ENCODE measurements around the gene FAM20A. TPM values are rescaled to one million over a fixed set of nuclear protein-coding genes. Genes with fewer than 3 reads are reported as not detected.

The FAM20A gene
- total RNA-seq, 1 donor from 2014 or later: 0.14 TPM

DNA sequence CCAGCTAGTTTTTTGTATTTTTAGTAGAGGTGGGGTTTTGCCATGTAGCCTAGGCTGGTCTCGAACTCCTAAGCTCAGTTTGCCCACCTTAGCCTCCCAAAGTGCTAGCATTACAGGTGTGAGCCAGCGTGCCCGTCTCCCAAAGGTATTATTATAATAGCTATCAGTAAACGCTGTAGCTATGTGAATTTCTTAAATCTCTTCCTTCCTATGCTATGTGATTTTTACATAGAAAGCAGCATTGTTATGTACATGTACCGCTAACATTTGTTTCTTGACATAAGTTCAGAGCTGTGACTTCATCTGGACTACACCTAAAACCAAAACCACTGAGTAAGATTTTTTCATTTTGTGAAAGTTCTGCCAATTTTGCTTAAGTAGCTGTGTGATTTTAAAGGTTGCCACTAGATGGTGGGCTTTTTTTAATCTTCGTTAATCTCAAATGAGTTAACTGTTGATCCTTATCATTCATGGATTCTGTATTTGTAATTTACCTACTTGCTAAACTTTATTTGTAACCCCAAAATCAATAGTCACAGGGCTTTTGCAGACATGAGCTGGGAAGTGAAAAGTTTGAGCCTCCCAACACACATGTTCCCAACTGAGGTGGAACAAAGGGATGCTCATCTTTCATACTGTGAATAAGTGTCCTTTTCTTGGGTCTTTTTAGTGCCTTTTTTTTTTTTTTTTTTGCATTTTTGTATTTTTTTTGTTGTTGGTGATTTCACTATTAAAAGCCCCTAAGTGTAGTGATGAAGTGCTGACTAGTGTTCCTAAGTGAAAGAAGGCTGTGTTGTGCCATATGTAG lies 67.1 kb downstream of the FAM20A start:
- Mint-ChIP-seq H3K36me3 (ENCODE audit: low read depth, unreplicated experiment) (peaks cover 4% of the 10 kb centered on the region), H3K27ac (ENCODE audit: unreplicated experiment) (no peak overlapping the region)
- H3K36me3 ChIP-seq (ENCODE audit: insufficient read depth, low read length): peaks cover 47% of the 10 kb centered on the region

DNA sequence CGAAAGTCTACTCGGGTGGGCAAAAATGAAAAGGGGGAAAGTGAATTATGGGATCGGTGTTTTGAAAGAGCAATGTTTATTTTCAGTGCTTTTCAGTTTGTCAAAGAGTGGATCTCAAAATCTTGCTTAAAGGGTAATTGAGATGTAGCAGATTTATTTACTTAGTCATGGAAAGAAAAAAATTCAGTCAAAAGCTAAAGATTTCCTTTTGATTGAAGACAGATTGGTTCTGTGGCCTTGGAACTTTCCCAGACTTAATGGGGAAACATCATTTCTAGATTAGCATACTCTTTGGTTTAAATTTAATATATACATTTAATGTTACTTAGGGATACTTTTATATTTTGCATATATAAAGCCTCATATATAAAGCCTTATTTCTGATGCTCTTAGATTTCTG lies 68.3 kb downstream of the FAM20A start:
- FAIRE-seq: no peak
- H3K27me3 Mint-ChIP-seq (ENCODE audit: low read depth, unreplicated experiment): no peaks in the 10 kb centered on the region
- Histone ChIP-seq H3K9me3 (ENCODE audit: insufficient read depth, low read depth, low read length) (no peaks in the 10 kb centered on the region), H4K20me1 (ENCODE audit: insufficient read depth, low read length) (peaks cover 39% of the 10 kb centered on the region), H2AFZ (ENCODE audit: low read depth, low read length) (no peak overlapping the region), H3K4me3 (ENCODE audit: insufficient read depth, low read depth, low read length) (no peak overlapping the region), H3K79me2 (ENCODE audit: insufficient read depth, low read length) (peaks cover 4% of the 10 kb centered on the region), H3K27me3 (ENCODE audit: insufficient read depth, low read length) (no peaks in the 10 kb centered on the region), H3K36me3 (ENCODE audit: insufficient read depth, low read length) (peaks cover 58% of the 10 kb centered on the region), H3K9ac (ENCODE audit: low read length) (no peak overlapping the region), H3K4me2 (ENCODE audit: low read length) (no peak overlapping the region), H3K4me1 (ENCODE audit: insufficient read depth, low read length) (no peaks in the 10 kb centered on the region), H3K27ac (ENCODE audit: low read depth, low read length) (no peak overlapping the region)
- no peak overlapping the region for H3K4me3 Mint-ChIP-seq (ENCODE audit: unreplicated experiment)
- no peaks in the 10 kb centered on the region for H3K4me1 Mint-ChIP-seq (ENCODE audit: low read depth, unreplicated experiment)
- H3K36me3 Mint-ChIP-seq (ENCODE audit: low read depth, unreplicated experiment): peaks cover 10% of the 10 kb centered on the region
- H3K9me3 Mint-ChIP-seq (ENCODE audit: unreplicated experiment): no peaks in the 10 kb centered on the region
- TF ChIP-seq EZH2 (IDR thresholded peaks at IDR 0.05; ENCODE audit: insufficient read depth, low read length): no peak
- no peak for TF ChIP-seq CTCF (IDR thresholded peaks at IDR 0.05; ENCODE audit: insufficient read depth, low read depth, low read length)
- H3K27ac Mint-ChIP-seq (ENCODE audit: unreplicated experiment): no peak overlapping the region
- DNase-seq (ENCODE audit: low read depth): no peak

More for the DNA sequence above, 67.1 kb downstream of the FAM20A start:
- H3K27ac ChIP-seq (ENCODE audit: low read depth, low read length): no peak overlapping the region
- no peaks in the 10 kb centered on the region for H3K27me3 ChIP-seq (ENCODE audit: insufficient read depth, low read length)
- H2AFZ ChIP-seq (ENCODE audit: low read depth, low read length): no peak overlapping the region
- no peak overlapping the region for H3K4me3 ChIP-seq (ENCODE audit: insufficient read depth, low read depth, low read length)
- Mint-ChIP-seq H3K27me3 (ENCODE audit: low read depth, unreplicated experiment) (no peaks in the 10 kb centered on the region), H3K4me1 (ENCODE audit: low read depth, unreplicated experiment) (no peaks in the 10 kb centered on the region), H3K4me3 (ENCODE audit: unreplicated experiment) (no peak overlapping the region), H3K9me3 (ENCODE audit: unreplicated experiment) (no peaks in the 10 kb centered on the region)
- TF ChIP-seq EZH2 (IDR thresholded peaks at IDR 0.05; ENCODE audit: insufficient read depth, low read length): no peak
- TF ChIP-seq CTCF (IDR thresholded peaks at IDR 0.05; ENCODE audit: insufficient read depth, low read depth, low read length): peak; percentile 43
- DNase-seq (ENCODE audit: low read depth) (peak; percentile 35), FAIRE-seq (peak; percentile 23)
- H4K20me1 ChIP-seq (ENCODE audit: insufficient read depth, low read length): peaks cover 40% of the 10 kb centered on the region
- H3K79me2 ChIP-seq (ENCODE audit: insufficient read depth, low read length): peaks cover 4% of the 10 kb centered on the region
- no peaks in the 10 kb centered on the region for H3K4me1 ChIP-seq (ENCODE audit: insufficient read depth, low read length)
- H3K9ac ChIP-seq (ENCODE audit: low read length): no peak overlapping the region
- no peak overlapping the region for H3K4me2 ChIP-seq (ENCODE audit: low read length)
- H3K9me3 ChIP-seq (ENCODE audit: insufficient read depth, low read depth, low read length): no peaks in the 10 kb centered on the region

- H3K27ac Mint-ChIP-seq (ENCODE audit: unreplicated experiment): no peak overlapping the region
Observed at GRCh38 chr17:68531252-68531651, 69.9 kb downstream of the FAM20A start.

More at GRCh38 chr17:68531252-68531651, 69.9 kb downstream of the FAM20A start:
- no peak for DNase-seq (ENCODE audit: low read depth)
- TF ChIP-seq EZH2 (IDR thresholded peaks at IDR 0.05; ENCODE audit: insufficient read depth, low read length): no peak
- no peak for TF ChIP-seq CTCF (IDR thresholded peaks at IDR 0.05; ENCODE audit: insufficient read depth, low read depth, low read length)
- no peaks in the 10 kb centered on the region for H3K4me1 ChIP-seq (ENCODE audit: insufficient read depth, low read length)
- Mint-ChIP-seq H3K9me3 (ENCODE audit: unreplicated experiment) (no peaks in the 10 kb centered on the region), H3K36me3 (ENCODE audit: low read depth, unreplicated experiment) (peaks cover 8% of the 10 kb centered on the region), H3K4me1 (ENCODE audit: low read depth, unreplicated experiment) (no peaks in the 10 kb centered on the region), H3K27me3 (ENCODE audit: low read depth, unreplicated experiment) (no peaks in the 10 kb centered on the region), H3K4me3 (ENCODE audit: unreplicated experiment) (no peak overlapping the region)
- H3K79me2 ChIP-seq (ENCODE audit: insufficient read depth, low read length): peaks cover 9% of the 10 kb centered on the region
- no peaks in the 10 kb centered on the region for H3K27me3 ChIP-seq (ENCODE audit: insufficient read depth, low read length)
- H3K9ac ChIP-seq (ENCODE audit: low read length): no peak overlapping the region
- H3K4me3 ChIP-seq (ENCODE audit: insufficient read depth, low read depth, low read length): no peak overlapping the region
- H3K9me3 ChIP-seq (ENCODE audit: insufficient read depth, low read depth, low read length): no peaks in the 10 kb centered on the region
- no peak overlapping the region for H3K27ac ChIP-seq (ENCODE audit: low read depth, low read length)
- H4K20me1 ChIP-seq (ENCODE audit: insufficient read depth, low read length): peaks cover 39% of the 10 kb centered on the region
- FAIRE-seq: no peak
- H3K36me3 ChIP-seq (ENCODE audit: insufficient read depth, low read length): peaks cover 63% of the 10 kb centered on the region
- H3K4me2 ChIP-seq (ENCODE audit: low read length): no peak overlapping the region
- H2AFZ ChIP-seq (ENCODE audit: low read depth, low read length): no peak overlapping the region
